Urinary bladder (tissue), 4 donors: ENCODE measurements around the gene HEYL. TPM values are rescaled to one million over a fixed set of nuclear protein-coding genes. Genes with fewer than 3 reads are reported as not detected.

Experiments
- DNase-seq: peaks from one replicate; pipeline ENCODE4 v3.0.0-alpha.2; 2015; ENCODE audit errors: extremely low spot score
- H3K27ac ChIP-seq: one replicate; pipeline ENCODE4 v1.5.1; 2013; ENCODE audit warnings: low read depth, mild to moderate bottlenecking, moderate library complexity
- H3K36me3 ChIP-seq: one replicate; pipeline ENCODE4 v1.6.1; 2013; ENCODE audit warnings: mild to moderate bottlenecking, moderate library complexity; ENCODE audit not compliant: insufficient read depth
- H3K4me1 ChIP-seq: one replicate; pipeline ENCODE4 v1.6.1; 2013; ENCODE audit warnings: mild to moderate bottlenecking, moderate library complexity; ENCODE audit not compliant: insufficient read depth
- H3K4me3 ChIP-seq: one replicate; pipeline ENCODE4 v1.5.1; 2013; ENCODE audit warnings: low read depth, low read length
- WGBS: extraction: QIAGEN DNeasy Blood & Tissue Kit; methylation state at CpG from one replicate; pipeline ENCODE4 v1.1.7; 2013; 5-methylcytosine and 5-hydroxymethylcytosine counted together
- polyA plus RNA-seq: library from polyadenylated mRNA; stranded (reverse); fragments of 200-250 nt; gene quantifications from one replicate; pipeline ENCODE4 v1.2.3, GENCODE V29; 2013
- total RNA-seq: library from RNA; depleted of rRNA; stranded (reverse); fragments of >200 nt; gene quantifications from one replicate; pipeline ENCODE4 v1.2.3, GENCODE V29; 2014
- donor health status: healthy with polysubstance abuse.
- donor health status: healthy.

HEYL gene
- total and polyA plus RNA-seq, 2 donors: 7.2 to 7.9 TPM

DNA sequence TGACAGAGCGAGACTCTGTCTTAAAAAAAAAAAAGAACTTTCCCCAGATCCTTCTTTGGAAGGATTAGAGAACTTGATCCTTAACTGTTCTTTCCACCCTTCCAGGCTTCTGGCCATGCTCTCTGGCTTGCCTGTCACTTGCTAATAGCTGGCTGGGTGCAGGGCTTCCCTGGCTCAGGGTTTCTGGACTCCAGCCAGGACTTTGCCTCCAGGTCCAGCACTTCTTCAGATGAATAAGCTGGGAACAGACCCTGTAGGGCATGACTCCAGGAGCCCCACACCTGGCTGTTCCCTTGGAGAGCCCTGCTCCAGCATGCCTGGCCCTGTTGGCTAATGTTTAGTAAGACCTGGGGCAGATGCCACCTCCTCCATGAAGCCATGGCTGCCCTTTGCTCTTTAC is 35.8 kb upstream of the HEYL start:
- H3K4me1 ChIP-seq: no peaks in the 10 kb centered on the region
- no peak for DNase-seq
- 85% methylated on average over 1 of the region's 1 CpG for WGBS
- H3K27ac ChIP-seq: no peak overlapping the region
- no peaks in the 10 kb centered on the region for H3K36me3 ChIP-seq
- H3K4me3 ChIP-seq: no peak overlapping the region

GRCh38 chr1:39673215-39673614 is 33.8 kb upstream of the HEYL start:
- Histone ChIP-seq H3K4me3 (no peak overlapping the region), H3K36me3 (no peaks in the 10 kb centered on the region), H3K4me1 (no peaks in the 10 kb centered on the region), H3K27ac (no peak overlapping the region)
- DNase-seq: no peak
- WGBS: 86% methylated on average over 3 of the region's 3 CpGs

- no peak for DNase-seq
- Histone ChIP-seq H3K27ac (no peak overlapping the region), H3K36me3 (no peaks in the 10 kb centered on the region), H3K4me3 (no peak overlapping the region), H3K4me1 (no peaks in the 10 kb centered on the region)
- WGBS: 24% methylated on average over 12 of the region's 12 CpGs
These were observed 33.1 kb upstream of the HEYL start for GRCh38 chr1:39672551-39672947.

- WGBS: 2% methylated on average over 55 of the region's 55 CpGs
- Histone ChIP-seq H3K4me3 (peak within 1 kb of the TSS; percentile 54), H3K4me1 (no peaks in the 10 kb centered on the region), H3K36me3 (no peaks in the 10 kb centered on the region), H3K27ac (no peak within 1 kb of the TSS)
- DNase-seq: no peak
These were observed 32.5 kb upstream of the HEYL start, which contains the start of gene NT5C1A for GRCh38 chr1:39671793-39672550. NT5C1A (minus strand) TSS chr1:39672107; CDS start chr1:39672038, 69 bp downstream.

DNA sequence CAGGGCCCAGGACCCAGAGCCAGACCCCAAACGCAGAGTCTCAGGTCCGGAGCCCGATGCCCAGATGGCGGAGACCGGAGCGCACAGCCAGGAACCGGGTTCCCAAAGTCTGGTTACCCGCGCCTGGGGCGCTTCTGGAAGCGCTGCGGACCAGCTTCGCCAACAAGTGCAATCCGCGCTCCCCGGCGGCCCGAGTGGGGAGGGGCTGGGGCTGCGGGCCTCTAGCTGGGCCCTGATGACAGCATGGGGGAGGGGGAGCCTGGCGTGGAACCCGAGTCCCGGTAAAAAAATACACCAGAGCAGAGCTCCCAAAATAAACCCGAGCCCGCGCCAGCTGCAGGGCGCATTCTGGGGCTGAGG is 32.0 kb upstream of the HEYL start:
- no peaks in the 10 kb centered on the region for H3K36me3 ChIP-seq
- 2% methylated on average over 26 of the region's 26 CpGs for WGBS
- H3K4me3 ChIP-seq: peak overlapping the region; percentile 54
- no peak overlapping the region for H3K27ac ChIP-seq
- no peaks in the 10 kb centered on the region for H3K4me1 ChIP-seq
- no peak for DNase-seq

DNA sequence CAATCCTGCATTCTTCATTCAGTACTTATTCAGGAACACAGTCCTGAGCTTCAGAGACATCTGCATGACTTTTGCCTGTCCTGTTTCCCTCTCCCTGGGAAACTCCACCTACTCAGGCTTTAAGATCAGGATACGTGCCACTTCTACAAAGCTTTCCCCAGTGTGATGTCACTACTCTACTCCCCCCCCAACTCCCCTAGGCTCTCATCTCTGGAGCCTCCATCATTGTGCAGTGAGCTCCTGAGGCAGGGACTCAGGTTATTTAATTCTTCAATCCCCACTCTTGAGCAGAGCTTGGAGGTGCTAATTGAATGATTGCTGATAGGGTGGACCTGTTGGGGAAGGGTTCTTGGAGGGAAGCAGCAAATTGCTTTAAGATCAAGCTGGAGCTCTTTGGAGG is 31.2 kb upstream of the HEYL start:
- H3K36me3 ChIP-seq: no peaks in the 10 kb centered on the region
- 45% methylated on average over 1 of the region's 1 CpG for WGBS
- no peak overlapping the region for H3K4me3 ChIP-seq
- no peak for DNase-seq
- H3K4me1 ChIP-seq: no peaks in the 10 kb centered on the region
- no peak overlapping the region for H3K27ac ChIP-seq

GRCh38 chr1:39668894-39669293 is 29.5 kb upstream of the HEYL start:
- no peak overlapping the region for H3K4me3 ChIP-seq

DNA sequence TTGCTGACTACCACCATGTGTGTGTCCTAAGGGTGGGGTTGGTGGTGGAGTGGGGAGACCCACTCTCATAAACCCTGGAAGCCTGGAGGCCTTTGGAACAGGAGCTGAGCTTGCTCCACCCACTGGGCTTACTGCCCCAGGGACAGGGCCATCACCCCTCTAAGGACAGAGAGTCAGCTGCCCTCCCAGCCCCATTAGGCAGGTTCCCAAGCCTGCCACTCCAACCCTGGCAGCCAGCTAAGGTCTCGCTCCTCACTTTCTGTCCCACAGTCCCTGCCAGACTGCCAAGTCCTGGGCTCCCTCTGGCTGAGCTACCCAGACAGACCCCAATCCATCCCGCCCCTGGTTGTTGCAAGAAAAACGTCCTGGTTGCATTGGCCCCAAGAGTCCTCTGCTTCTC is 28.7 kb upstream of the HEYL start:
- Histone ChIP-seq H3K4me1 (no peaks in the 10 kb centered on the region), H3K36me3 (no peaks in the 10 kb centered on the region)
- WGBS: 85% methylated on average over 3 of the region's 3 CpGs

More at GRCh38 chr1:39668894-39669293, 29.5 kb upstream of the HEYL start:
- Histone ChIP-seq H3K4me1 (no peaks in the 10 kb centered on the region), H3K36me3 (no peaks in the 10 kb centered on the region), H3K27ac (no peak overlapping the region)
- 94% methylated on average over 3 of the region's 3 CpGs for WGBS
- no peak for DNase-seq

GRCh38 chr1:39666772-39667171 is 27.3 kb upstream of the HEYL start:
- 89% methylated on average over 3 of the region's 3 CpGs for WGBS
- H3K4me1 ChIP-seq: no peaks in the 10 kb centered on the region
- no peak overlapping the region for H3K4me3 ChIP-seq
- no peak overlapping the region for H3K27ac ChIP-seq
- DNase-seq: no peak
- no peaks in the 10 kb centered on the region for H3K36me3 ChIP-seq

More for the DNA sequence above, 28.7 kb upstream of the HEYL start:
- Histone ChIP-seq H3K4me3 (no peak overlapping the region), H3K27ac (no peak overlapping the region)
- DNase-seq: no peak

DNA sequence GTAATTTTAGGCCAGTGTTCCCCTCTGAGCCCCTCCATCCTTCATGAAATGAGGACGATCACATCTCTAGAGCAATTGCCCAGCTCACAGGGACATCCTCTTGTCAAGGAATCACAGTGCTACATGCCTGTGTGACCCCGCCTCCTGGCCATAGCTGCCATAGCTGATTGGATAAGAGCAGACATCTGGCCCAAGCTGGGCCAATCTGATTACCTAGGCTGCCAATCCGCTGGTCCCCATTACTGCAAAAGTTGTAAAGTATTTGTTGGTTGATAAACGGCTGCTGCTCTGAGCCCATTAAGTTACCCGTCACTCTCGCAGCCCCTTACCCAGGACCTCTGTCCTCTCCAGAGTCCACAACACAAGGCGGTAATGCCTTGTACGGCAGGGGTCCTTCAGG is 24.1 kb upstream of the HEYL start:
- H3K27ac ChIP-seq: no peak overlapping the region
- no peaks in the 10 kb centered on the region for H3K4me1 ChIP-seq
- no peaks in the 10 kb centered on the region for H3K36me3 ChIP-seq
- no peak for DNase-seq
- H3K4me3 ChIP-seq: no peak overlapping the region
- 79% methylated on average over 8 of the region's 8 CpGs for WGBS

DNA sequence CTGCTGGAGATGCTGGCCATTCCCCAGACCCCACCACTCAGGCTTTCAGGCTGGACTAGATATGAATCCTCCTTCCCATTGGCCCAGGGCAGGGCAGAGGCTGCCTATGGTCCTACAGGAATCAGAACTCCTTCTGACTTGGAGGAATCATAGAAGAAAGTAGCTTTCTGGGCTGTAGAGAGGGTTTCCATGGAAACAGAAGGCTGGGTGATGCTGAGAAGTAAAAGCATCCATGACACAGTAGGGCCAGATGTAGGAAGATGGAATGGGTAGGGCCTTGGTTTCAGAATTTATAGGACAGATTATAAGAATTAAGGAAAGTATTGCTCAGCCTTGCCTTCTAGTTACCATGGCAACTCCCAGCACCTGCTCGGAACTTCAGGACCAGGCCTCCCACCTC is 23.4 kb upstream of the HEYL start:
- 80% methylated on average over 1 of the region's 1 CpG for WGBS

GRCh38 chr1:39659538-39659937 is 20.1 kb upstream of the HEYL start:
- no peak for DNase-seq
- WGBS: 90% methylated on average over 5 of the region's 5 CpGs
- no peaks in the 10 kb centered on the region for H3K4me1 ChIP-seq
- H3K4me3 ChIP-seq: no peak overlapping the region
- H3K27ac ChIP-seq: no peak overlapping the region
- H3K36me3 ChIP-seq: no peaks in the 10 kb centered on the region

More for the DNA sequence above, 23.4 kb upstream of the HEYL start:
- no peak overlapping the region for H3K27ac ChIP-seq
- no peaks in the 10 kb centered on the region for H3K36me3 ChIP-seq
- no peaks in the 10 kb centered on the region for H3K4me1 ChIP-seq
- DNase-seq: no peak
- H3K4me3 ChIP-seq: no peak overlapping the region

- H3K4me3 ChIP-seq: no peak overlapping the region
- no peaks in the 10 kb centered on the region for H3K4me1 ChIP-seq
- no peak overlapping the region for H3K27ac ChIP-seq
- 94% methylated on average over 12 of the region's 12 CpGs for WGBS
- H3K36me3 ChIP-seq: no peaks in the 10 kb centered on the region
- no peak for DNase-seq
These were observed 19.7 kb upstream of the HEYL start for GRCh38 chr1:39659110-39659509.

GRCh38 chr1:39657923-39658485 is 18.6 kb upstream of the HEYL start:
- H3K4me1 ChIP-seq: no peaks in the 10 kb centered on the region
- H3K36me3 ChIP-seq: no peaks in the 10 kb centered on the region
- H3K4me3 ChIP-seq: no peak overlapping the region
- 30% methylated on average over 6 of the region's 6 CpGs for WGBS
- no peak overlapping the region for H3K27ac ChIP-seq
- DNase-seq: no peak
